Naive thymus-derived CD8-positive, alpha-beta T cell (primary cell): Measurements from ENCODE around the gene SYT14. TPM values are rescaled to one million over a fixed set of nuclear protein-coding genes. Genes with fewer than 3 reads are reported as not detected.
"Not testable (repeated sequence)": the region's sequence is repeated elsewhere in the genome, so short reads cannot be mapped to it uniquely, and the experiment has no call there.

ENCODE experiments used
- ATAC-seq, 2 donors: fragments of 150-1000 bp; cut with Tn5 transposase in 1 of 2; sonication (Bioruptor Pico), chemical (Tn5 transposase) in 1 of 2; 1 replicate in 1 of 2; 2 replicates in 1 of 2; pipeline ENCODE4 v1.10.0; 2021; ENCODE audit warnings: mild to moderate bottlenecking in 2 of 2, moderate library complexity in 2 of 2
- POLR2A ChIA-PET: fragments of 350-600 bp; sonication (Branson Sonifier 250); formaldehyde crosslinking; loops from one replicate; lab custom pipeline; 2021; ENCODE audit warnings: antibody characterized with exemption; lab: Charles Lee
- DNase-seq, 10 donors: peaks; one replicate each; pipeline versions ENCODE4 v3.0.0 to v3.0.0-alpha.2; 2020 to 2022
- H3K27ac Mint-ChIP-seq, 10 donors: one replicate each; pipeline ENCODE4 v1.8.0; 2020 to 2022; ENCODE audit warnings: mild to moderate bottlenecking in 10 of 10, mixed read lengths in 10 of 10, moderate library complexity in 4 of 10, inconsistent platforms in 1 of 10
- H3K27me3 Mint-ChIP-seq, 5 donors: one replicate each; pipeline ENCODE4 v1.8.0; 2021 to 2022; ENCODE audit warnings: mixed read lengths in 5 of 5
- H3K36me3 Mint-ChIP-seq, 3 donors: one replicate each; pipeline ENCODE4 v1.8.0; 2020 to 2022; ENCODE audit warnings: mixed read lengths in 3 of 3, mild to moderate bottlenecking in 2 of 3, inconsistent platforms in 1 of 3
- H3K4me1 Mint-ChIP-seq, 4 donors: one replicate each; pipeline ENCODE4 v1.8.0; 2021 to 2022; ENCODE audit warnings: mixed read lengths in 4 of 4
- H3K4me3 Mint-ChIP-seq, 10 donors: one replicate each; pipeline ENCODE4 v1.8.0; 2020 to 2022; ENCODE audit warnings: mild to moderate bottlenecking in 10 of 10, mixed read lengths in 10 of 10, moderate library complexity in 6 of 10, inconsistent platforms in 1 of 10
- H3K9me3 Mint-ChIP-seq, 9 donors: one replicate each; pipeline ENCODE4 v1.8.0; 2020 to 2022; ENCODE audit warnings: mixed read lengths in 9 of 9, mild to moderate bottlenecking in 3 of 9, inconsistent platforms in 1 of 9, moderate library complexity in 1 of 9
- polyA plus RNA-seq, 3 donors: library from polyadenylated mRNA; unstranded; fragments of 300-500 nt; fragmentation: Illumina TruSeq; gene quantifications; one replicate each; pipeline ENCODE4 v1.2.3, GENCODE V29; 2021
- total RNA-seq, 8 experiments: library from RNA in 2 of 8; stranded (reverse) in 2 of 8; gene quantifications; one replicate each; pipeline ENCODE4 v1.2.3 and lab custom pipeline; 2021 to 2026

Gene SYT14
- total and polyA plus RNA-seq, 5 experiments from 2014 or later, result not detected

- H3K4me1 Mint-ChIP-seq, ATAC-seq, H3K36me3 Mint-ChIP-seq, H3K4me3 Mint-ChIP-seq, H3K27ac Mint-ChIP-seq, H3K9me3 Mint-ChIP-seq, POLR2A ChIA-PET, DNase-seq: not testable (repeated sequence)
- H3K27me3 Mint-ChIP-seq, result peaks cover 5 to 15% (median 10%) of the 10 kb centered on the region in 5 donors
Measured at GRCh38 chr1:209904774-209905173, 33.2 kb upstream of the SYT14 start.

- ATAC-seq (no peak), DNase-seq (no peak)
- Mint-ChIP-seq H3K9me3 (peaks cover 0 to 9% (median 0%) of the 10 kb centered on the region in 9 donors), H3K4me3 (no peak overlapping the region), H3K36me3 (no peaks in the 10 kb centered on the region), H3K4me1 (no peaks in the 10 kb centered on the region), H3K27me3 (peaks cover 0 to 11% (median 10%) of the 10 kb centered on the region in 5 donors), H3K27ac (no peak overlapping the region)
- POLR2A ChIA-PET, result no interaction called here
Measured at GRCh38 chr1:209911746-209912145, 26.3 kb upstream of the SYT14 start.

- Mint-ChIP-seq H3K4me3 (no peak overlapping the region), H3K36me3 (no peaks in the 10 kb centered on the region), H3K4me1 (no peaks in the 10 kb centered on the region), H3K9me3 (peaks cover 0 to 9% (median 0%) of the 10 kb centered on the region in 9 donors), H3K27me3 (peaks cover 0 to 11% (median 7%) of the 10 kb centered on the region in 5 donors), H3K27ac (no peak overlapping the region)
- DNase-seq (no peak), ATAC-seq (no peak)
- POLR2A ChIA-PET, result no interaction called here
Measured at GRCh38 chr1:209912306-209912705, 25.7 kb upstream of the SYT14 start.

- H3K36me3 Mint-ChIP-seq, H3K4me3 Mint-ChIP-seq, ATAC-seq, POLR2A ChIA-PET, H3K27ac Mint-ChIP-seq, H3K27me3 Mint-ChIP-seq, H3K4me1 Mint-ChIP-seq, DNase-seq: not testable (repeated sequence)
- H3K9me3 Mint-ChIP-seq, result peaks cover 7 to 18% (median 12%) of the 10 kb centered on the region in 9 donors
Measured at GRCh38 chr1:209919637-209920036, 18.4 kb upstream of the SYT14 start.

- Mint-ChIP-seq H3K36me3 (peaks cover 0 to 9% (median 3%) of the 10 kb centered on the region in 3 donors), H3K27ac (no peak overlapping the region), H3K9me3 (peaks cover 7 to 18% (median 12%) of the 10 kb centered on the region in 9 donors), H3K27me3 (peaks cover 7 to 17% (median 13%) of the 10 kb centered on the region in 5 donors), H3K4me1 (no peaks in the 10 kb centered on the region), H3K4me3 (no peak overlapping the region)
- DNase-seq, result no peak
- ATAC-seq, result no peak
- POLR2A ChIA-PET, result no interaction called here
Measured at GRCh38 chr1:209920844-209921243, 17.2 kb upstream of the SYT14 start.

GRCh38 chr1:209924390-209924789 lies 13.6 kb upstream of the SYT14 start:
- ATAC-seq (no peak), DNase-seq (no peak)
- H3K4me3 Mint-ChIP-seq, result no peak overlapping the region
- no peaks in the 10 kb centered on the region for H3K4me1 Mint-ChIP-seq
- H3K36me3 Mint-ChIP-seq, result peaks cover 0 to 9% (median 3%) of the 10 kb centered on the region in 3 donors
- peaks cover 7 to 18% (median 13%) of the 10 kb centered on the region in 9 donors for H3K9me3 Mint-ChIP-seq
- H3K27me3 Mint-ChIP-seq, result peaks cover 13 to 26% (median 16%) of the 10 kb centered on the region in 5 donors
- POLR2A ChIA-PET, result no interaction called here
- H3K27ac Mint-ChIP-seq, result no peak overlapping the region

- POLR2A ChIA-PET, result no interaction called here
- Mint-ChIP-seq H3K4me3 (no peak overlapping the region), H3K27me3 (peaks cover 15 to 26% (median 17%) of the 10 kb centered on the region in 5 donors), H3K9me3 (peaks cover 0 to 4% (median under 1%) of the 10 kb centered on the region in 9 donors), H3K4me1 (no peaks in the 10 kb centered on the region), H3K36me3 (peaks cover 0 to 5% (median 0%) of the 10 kb centered on the region in 3 donors), H3K27ac (no peak overlapping the region)
- no peak for DNase-seq
- ATAC-seq, result no peak
Measured at GRCh38 chr1:209926045-209926444, 12.0 kb upstream of the SYT14 start.

GRCh38 chr1:209927466-209927865 lies 10.6 kb upstream of the SYT14 start:
- Mint-ChIP-seq H3K9me3 (peaks cover 0 to 4% (median 0%) of the 10 kb centered on the region in 9 donors), H3K4me3 (no peak overlapping the region), H3K27me3 (peaks cover 18 to 31% (median 20%) of the 10 kb centered on the region in 5 donors), H3K36me3 (peaks cover 0 to 2% (median 0%) of the 10 kb centered on the region in 3 donors), H3K27ac (no peak overlapping the region), H3K4me1 (no peaks in the 10 kb centered on the region)
- POLR2A ChIA-PET, result no interaction called here
- no peak for ATAC-seq
- DNase-seq, result no peak

GRCh38 chr1:209929751-209930150 lies 8.3 kb upstream of the SYT14 start:
- POLR2A ChIA-PET, result no interaction called here
- DNase-seq (no peak), ATAC-seq (no peak)
- Mint-ChIP-seq H3K4me1 (no peaks in the 10 kb centered on the region), H3K27me3 (peaks cover 24 to 48% (median 28%) of the 10 kb centered on the region in 5 donors), H3K9me3 (peaks cover 0 to 5% (median 0%) of the 10 kb centered on the region in 9 donors), H3K27ac (no peak overlapping the region), H3K36me3 (no peaks in the 10 kb centered on the region), H3K4me3 (no peak overlapping the region)

- Mint-ChIP-seq H3K27ac (no peak overlapping the region), H3K4me1 (no peaks in the 10 kb centered on the region), H3K4me3 (no peak overlapping the region), H3K36me3 (no peaks in the 10 kb centered on the region), H3K27me3 (peaks cover 21 to 48% (median 23%) of the 10 kb centered on the region in 5 donors), H3K9me3 (peaks cover 0 to 5% (median 0%) of the 10 kb centered on the region in 9 donors)
- ATAC-seq (no peak), DNase-seq (no peak)
- POLR2A ChIA-PET, result no interaction called here
Measured at GRCh38 chr1:209931141-209931540, 6.9 kb upstream of the SYT14 start.

- Mint-ChIP-seq H3K27me3 (peaks cover 49 to 80% (median 54%) of the 10 kb centered on the region in 5 donors), H3K9me3 (peaks cover 0 to 16% (median 6%) of the 10 kb centered on the region in 9 donors), H3K4me3 (no peak overlapping the region), H3K27ac (no peak overlapping the region), H3K36me3 (peaks cover 0 to 19% (median 7%) of the 10 kb centered on the region in 3 donors), H3K4me1 (peaks cover 6 to 14% (median 8%) of the 10 kb centered on the region in 4 donors)
- POLR2A ChIA-PET, result no interaction called here
- DNase-seq, result no peak
- ATAC-seq, result no peak
Measured at GRCh38 chr1:209936125-209936524, 1.9 kb upstream of the SYT14 start.

GRCh38 chr1:209945377-209945776 lies 7.4 kb downstream of the SYT14 start:
- DNase-seq, result no peak
- ATAC-seq, result no peak
- H3K27me3 Mint-ChIP-seq, result peaks cover 20 to 27% (median 21%) of the 10 kb centered on the region in 5 donors
- H3K36me3 Mint-ChIP-seq, result peaks cover 0 to 9% (median 0%) of the 10 kb centered on the region in 3 donors
- H3K27ac Mint-ChIP-seq, result no peak overlapping the region
- H3K9me3 Mint-ChIP-seq, result peaks cover 0 to 6% (median 0%) of the 10 kb centered on the region in 9 donors
- no peaks in the 10 kb centered on the region for H3K4me1 Mint-ChIP-seq
- H3K4me3 Mint-ChIP-seq, result no peak overlapping the region
- POLR2A ChIA-PET, result no interaction called here

- H3K27me3 Mint-ChIP-seq, result peaks cover 2 to 17% (median 14%) of the 10 kb centered on the region in 5 donors
- ATAC-seq (no peak), DNase-seq (no peak)
- POLR2A ChIA-PET, result no interaction called here
- H3K36me3 Mint-ChIP-seq, result no peaks in the 10 kb centered on the region
- H3K27ac Mint-ChIP-seq, result no peak overlapping the region
- H3K9me3 Mint-ChIP-seq, result peaks cover 0 to 3% (median 0%) of the 10 kb centered on the region in 9 donors
- H3K4me3 Mint-ChIP-seq, result no peak overlapping the region
- H3K4me1 Mint-ChIP-seq, result no peaks in the 10 kb centered on the region
Measured at GRCh38 chr1:209948155-209948554, 10.1 kb downstream of the SYT14 start.

- DNase-seq, result no peak
- Mint-ChIP-seq H3K9me3 (peaks cover 0 to 2% (median 0%) of the 10 kb centered on the region in 9 donors), H3K27ac (no peak overlapping the region), H3K4me3 (no peak overlapping the region), H3K36me3 (no peaks in the 10 kb centered on the region), H3K27me3 (peaks cover 10 to 53% (median 22%) of the 10 kb centered on the region in 5 donors), H3K4me1 (no peaks in the 10 kb centered on the region)
- ATAC-seq, result no peak
- POLR2A ChIA-PET, result no interaction called here
Measured at GRCh38 chr1:209956116-209956515, 18.1 kb downstream of the SYT14 start.
